Endodermal cell (in vitro differentiated cells): ENCODE data around the gene PTPN14. TPM values are rescaled to one million over a fixed set of nuclear protein-coding genes. Genes with fewer than 3 reads are reported as not detected.

Experiments used
- DNase-seq: peaks from one replicate; pipeline ENCODE4 v3.0.0-alpha.2; 2017
- H3K27ac ChIP-seq: 2 replicates; pipeline ENCODE4 v1.5.1; 2013; ENCODE audit warnings: mild to moderate bottlenecking, low read depth, low read length, moderate library complexity
- H3K27me3 ChIP-seq: 2 replicates; pipeline ENCODE4 v1.6.1; 2013; ENCODE audit warnings: mild to moderate bottlenecking, low read length, moderate library complexity; ENCODE audit not compliant: insufficient read depth, control insufficient read depth, poor library complexity, severe bottlenecking
- H3K36me3 ChIP-seq: 2 replicates; pipeline ENCODE4 v1.7.0; 2013; ENCODE audit warnings: mild to moderate bottlenecking, low read length, moderate library complexity; ENCODE audit not compliant: control insufficient read depth, insufficient read depth
- H3K4me1 ChIP-seq: one replicate; pipeline ENCODE4 v1.7.0; 2013; ENCODE audit warnings: low read length; ENCODE audit not compliant: control insufficient read depth, insufficient read depth
- H3K4me3 ChIP-seq: 2 replicates; pipeline ENCODE4 v1.5.1; 2013; ENCODE audit warnings: mild to moderate bottlenecking, low read length, moderate library complexity
- H3K9ac ChIP-seq: 2 replicates; pipeline ENCODE4 v1.6.1; 2013; ENCODE audit warnings: mild to moderate bottlenecking, low read length, moderate library complexity; ENCODE audit not compliant: poor library complexity, severe bottlenecking; ENCODE audit errors: extremely low read depth
- H3K9me3 ChIP-seq: 2 replicates; pipeline ENCODE4 v1.6.1; 2013; ENCODE audit warnings: mild to moderate bottlenecking, low read length, moderate library complexity; ENCODE audit not compliant: control insufficient read depth
- H3K27ac Mint-ChIP-seq: 2 replicates; pipeline ENCODE4 v1.8.0; 2020; ENCODE audit warnings: mixed read lengths
- H3K27me3 Mint-ChIP-seq: 2 replicates; pipeline ENCODE4 v1.8.0; 2021; ENCODE audit warnings: mild to moderate bottlenecking, mixed read lengths; ENCODE audit not compliant: insufficient read depth
- H3K36me3 Mint-ChIP-seq: 2 replicates; pipeline ENCODE4 v1.8.0; 2020; ENCODE audit warnings: low read depth, mixed read lengths
- H3K4me1 Mint-ChIP-seq: 2 replicates; pipeline ENCODE4 v1.8.0; 2020; ENCODE audit warnings: mixed read lengths
- H3K4me3 Mint-ChIP-seq: 2 replicates; pipeline ENCODE4 v1.8.0; 2020; ENCODE audit warnings: mild to moderate bottlenecking, moderate library complexity, mixed read lengths
- H3K9me3 Mint-ChIP-seq: 2 replicates; pipeline ENCODE4 v1.8.0; 2020; ENCODE audit warnings: mild to moderate bottlenecking, mixed read lengths
- CTCF ChIP-seq: fragments of 200-600 bp; sonication (generic); conservative IDR thresholded peaks from 2 replicates; pipeline ENCODE4 v1.5.0; 2021; ENCODE audit warnings: antibody characterized with exemption, mild to moderate bottlenecking
- WGBS, 2 experiments: methylation state at CpG; one replicate each; pipeline versions ENCODE4 v1.1.5 to v1.1.7; 2013; ENCODE audit warnings: missing lambda C conversion rate in 2 of 2, mixed read lengths in 1 of 2; ENCODE audit not compliant: insufficient coverage in 1 of 2, insufficient read length in 1 of 2; 5-methylcytosine and 5-hydroxymethylcytosine counted together
- total RNA-seq, 2 donors: library from RNA; stranded (reverse); fragmentation: NEBNext Ultra II Directional in 1 of 2; extraction: Animal tissue kit (Norgen Biotek cat#: 25700) in 1 of 2; gene quantifications; 2 replicates in 1 of 2; 3 replicates in 1 of 2; pipeline ENCODE4 v1.2.1, GENCODE V29; 2021

PTPN14 gene
- total RNA-seq, 2 donors from 2014 or later, result 72.6 to 93.2 TPM

GRCh38 chr1:214432245-214432644 lies 119.2 kb downstream of the PTPN14 start:
- Mint-ChIP-seq H3K36me3 (peaks cover 5% of the 10 kb centered on the region), H3K4me3 (no peak overlapping the region), H3K27me3 (no peaks in the 10 kb centered on the region), H3K4me1 (peaks cover 15% of the 10 kb centered on the region), H3K27ac (no peak overlapping the region), H3K9me3 (no peaks in the 10 kb centered on the region)
- no peak for TF ChIP-seq CTCF
- no peak overlapping the region for H3K9ac ChIP-seq
- 80 to 83% methylated on average over 1 of the region's 1 CpG for WGBS, 2 experiments
- H3K9me3 ChIP-seq, result no peaks in the 10 kb centered on the region
- no peaks in the 10 kb centered on the region for H3K27me3 ChIP-seq
- H3K4me3 ChIP-seq, result no peak overlapping the region
- peaks cover 19% of the 10 kb centered on the region for H3K36me3 ChIP-seq
- peaks cover 4% of the 10 kb centered on the region for H3K4me1 ChIP-seq
- H3K27ac ChIP-seq, result no peak overlapping the region
- no peak for DNase-seq

- no peak overlapping the region for H3K4me3 ChIP-seq
- TF ChIP-seq CTCF, result no peak
- Mint-ChIP-seq H3K36me3 (no peaks in the 10 kb centered on the region), H3K4me1 (peaks cover 15% of the 10 kb centered on the region), H3K27me3 (no peaks in the 10 kb centered on the region), H3K4me3 (no peak overlapping the region), H3K27ac (no peak overlapping the region), H3K9me3 (no peaks in the 10 kb centered on the region)
- no peak for DNase-seq
- no peaks in the 10 kb centered on the region for H3K27me3 ChIP-seq
- 87 to 93% methylated on average over 4 to 9 of the region's 9 CpGs for WGBS, 2 experiments
- H3K9me3 ChIP-seq, result no peaks in the 10 kb centered on the region
- H3K9ac ChIP-seq, result no peak overlapping the region
- peaks cover 14% of the 10 kb centered on the region for H3K36me3 ChIP-seq
- peaks cover 4% of the 10 kb centered on the region for H3K4me1 ChIP-seq
- H3K27ac ChIP-seq, result no peak overlapping the region
These were observed 121.2 kb downstream of the PTPN14 start for GRCh38 chr1:214429951-214430770.

GRCh38 chr1:214427871-214428277 lies 123.5 kb downstream of the PTPN14 start:
- no peak overlapping the region for H3K27ac ChIP-seq
- WGBS, 2 experiments, result 43 to 82% methylated on average over 6 to 7 of the region's 7 CpGs
- Mint-ChIP-seq H3K9me3 (no peaks in the 10 kb centered on the region), H3K27ac (no peak overlapping the region), H3K4me3 (no peak overlapping the region), H3K27me3 (no peaks in the 10 kb centered on the region), H3K36me3 (peaks cover 8% of the 10 kb centered on the region), H3K4me1 (peaks cover 21% of the 10 kb centered on the region)
- H3K4me1 ChIP-seq, result peaks cover 4% of the 10 kb centered on the region
- no peaks in the 10 kb centered on the region for H3K9me3 ChIP-seq
- no peak overlapping the region for H3K9ac ChIP-seq
- no peak overlapping the region for H3K4me3 ChIP-seq
- TF ChIP-seq CTCF, result no peak
- H3K36me3 ChIP-seq, result peaks cover 12% of the 10 kb centered on the region
- H3K27me3 ChIP-seq, result no peaks in the 10 kb centered on the region
- no peak for DNase-seq
